ENCODE data around the gene ITPR2.
"Not testable (repeated sequence)": the region's sequence is repeated elsewhere in the genome, so short reads cannot be mapped to it uniquely, and the experiment has no call there.

The ITPR2 gene

DNA sequence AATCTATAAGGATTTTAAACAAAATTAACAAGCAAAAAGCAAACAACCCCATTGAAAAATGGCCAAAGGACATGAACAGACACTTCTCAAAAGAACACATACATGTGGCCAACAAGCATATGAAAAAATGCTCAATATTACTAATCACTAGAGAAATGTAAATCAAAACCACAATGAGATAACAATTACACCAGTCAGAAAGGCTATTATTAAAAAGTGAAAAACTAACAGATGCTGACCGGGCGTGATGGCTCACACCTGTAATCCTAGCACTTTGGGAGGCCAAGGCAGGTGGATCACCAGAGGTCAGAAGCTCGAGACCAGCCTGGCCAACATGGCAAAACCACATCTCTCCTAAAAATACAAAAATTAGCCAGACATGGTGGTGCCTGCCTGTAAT lies 315.7 kb downstream of the ITPR2 start:
- DNase-seq (ENCODE audit: low read depth), result not testable (repeated sequence)

- no peak for DNase-seq (ENCODE audit: low read depth)
Observed at GRCh38 chr12:26514364-26514763, 318.6 kb downstream of the ITPR2 start.

- DNase-seq (ENCODE audit: low read depth), result no peak
Observed at GRCh38 chr12:26513363-26514043, 319.5 kb downstream of the ITPR2 start.

GRCh38 chr12:26512213-26512612 lies 320.8 kb downstream of the ITPR2 start:
- no peak for DNase-seq (ENCODE audit: low read depth)

DNA sequence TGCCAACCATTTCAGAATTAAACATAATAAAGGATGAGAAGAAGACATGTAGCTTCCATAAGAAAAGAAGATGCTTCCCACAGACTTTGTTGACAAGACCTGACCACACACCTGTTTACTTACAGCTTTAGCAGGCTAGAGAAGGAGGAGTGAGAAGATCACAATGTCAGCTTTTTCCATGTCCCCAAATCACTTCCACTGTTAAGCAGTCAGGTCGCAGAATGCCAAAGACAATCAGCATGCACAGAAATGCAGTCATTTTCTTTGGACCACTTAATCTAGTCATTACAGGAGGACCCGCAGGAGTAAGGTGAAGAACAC lies 322.7 kb downstream of the ITPR2 start:
- DNase-seq (ENCODE audit: low read depth), result no peak

DNA sequence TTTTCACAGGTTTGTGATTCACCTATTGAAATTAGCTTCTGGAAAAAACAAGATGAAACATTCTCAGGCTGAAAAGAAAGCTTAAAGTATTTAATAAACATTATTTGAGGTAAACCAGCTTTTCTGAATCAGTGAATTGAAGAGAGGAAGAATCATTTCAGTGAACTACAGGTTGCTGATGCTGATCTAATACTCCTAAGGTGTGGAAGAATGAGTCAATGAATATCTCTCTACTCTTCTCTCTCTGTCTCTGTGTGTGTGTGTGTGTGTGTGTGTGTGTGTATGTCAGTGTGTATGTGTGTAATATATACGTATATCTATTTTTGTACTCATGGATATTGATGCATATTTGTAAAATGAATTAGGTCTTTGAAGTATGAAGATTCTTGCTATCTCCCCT lies 325.4 kb downstream of the ITPR2 start:
- no peak for DNase-seq (ENCODE audit: low read depth)

DNA sequence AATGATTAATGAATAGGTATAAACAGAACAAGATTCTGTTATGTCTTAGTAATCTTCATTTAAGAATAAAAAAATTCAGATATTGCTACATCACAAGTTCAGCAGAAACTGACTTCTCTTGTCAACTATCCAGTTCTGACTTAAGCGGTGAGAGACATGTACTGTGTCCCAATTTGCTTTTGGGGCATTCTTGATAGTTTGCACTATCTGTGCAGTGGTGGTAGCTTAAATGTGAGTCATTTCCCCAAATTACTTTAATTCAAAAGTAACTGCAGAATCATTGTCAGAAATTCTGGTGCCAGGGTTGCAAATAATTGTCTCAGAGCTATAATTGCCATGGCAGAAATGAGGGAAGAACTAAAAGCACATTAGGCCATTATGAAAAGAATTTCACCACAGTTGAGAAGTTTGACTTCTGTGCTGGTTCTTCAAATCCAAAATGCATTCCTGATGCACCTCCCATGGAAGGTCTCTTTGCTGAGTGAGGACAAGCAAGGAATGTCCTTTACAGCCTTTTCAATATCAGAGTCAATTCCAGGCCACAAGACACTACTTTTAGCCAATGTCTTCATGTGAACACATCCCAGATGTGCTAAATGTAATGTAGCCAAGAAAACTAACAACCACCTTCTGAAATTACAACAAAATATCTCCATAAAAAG lies 332.9 kb downstream of the ITPR2 start:
- no peak for DNase-seq (ENCODE audit: low read depth)

- DNase-seq (ENCODE audit: low read depth), result no peak
Observed at GRCh38 chr12:26496170-26496569, 336.8 kb downstream of the ITPR2 start.

GRCh38 chr12:26493656-26494055 lies 339.3 kb downstream of the ITPR2 start:
- DNase-seq (ENCODE audit: low read depth), result no peak

GRCh38 chr12:26492406-26492805 lies 340.6 kb downstream of the ITPR2 start:
- DNase-seq (ENCODE audit: low read depth), result no peak

DNA sequence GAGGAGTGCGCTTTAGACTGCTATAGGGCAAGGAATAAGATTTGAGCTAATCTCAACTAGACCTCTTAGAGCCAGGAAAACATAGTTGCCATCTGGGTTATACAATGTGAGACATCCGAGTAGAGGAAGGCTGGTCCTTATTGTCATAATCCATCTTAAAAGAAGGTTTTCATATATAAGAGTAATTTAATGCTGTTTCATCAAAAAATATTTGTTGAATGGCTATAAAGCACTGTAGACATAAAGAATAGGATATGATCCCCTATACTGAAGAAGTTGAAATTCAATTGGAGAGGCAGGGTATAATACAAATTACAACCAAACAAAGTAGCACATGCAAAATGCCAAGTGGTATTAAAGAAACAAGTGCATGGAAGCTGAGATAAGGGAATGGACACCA lies 343.1 kb downstream of the ITPR2 start:
- DNase-seq (ENCODE audit: low read depth), result no peak

DNA sequence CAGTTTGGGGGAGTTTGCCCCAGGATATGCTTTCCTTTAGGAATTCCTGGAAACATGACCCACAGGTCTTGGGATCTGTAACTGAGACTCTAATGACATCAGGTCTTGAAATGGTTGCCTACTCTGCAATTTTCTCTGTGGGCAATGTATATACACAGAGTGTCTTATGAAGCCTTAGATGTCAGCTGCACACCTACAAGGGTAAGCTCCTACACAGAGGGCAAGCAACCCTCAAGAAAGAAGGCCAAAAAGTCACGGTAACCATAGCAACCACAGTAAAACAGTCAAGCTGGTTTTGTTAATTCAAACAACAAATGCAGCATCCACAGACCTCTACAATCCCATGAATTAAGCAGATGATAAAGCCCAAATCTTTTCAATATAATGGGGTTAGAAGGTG lies 344.6 kb downstream of the ITPR2 start:
- DNase-seq (ENCODE audit: low read depth), result no peak

GRCh38 chr12:26473291-26473690 lies 359.7 kb downstream of the ITPR2 start:
- DNase-seq (ENCODE audit: low read depth), result no peak

DNA sequence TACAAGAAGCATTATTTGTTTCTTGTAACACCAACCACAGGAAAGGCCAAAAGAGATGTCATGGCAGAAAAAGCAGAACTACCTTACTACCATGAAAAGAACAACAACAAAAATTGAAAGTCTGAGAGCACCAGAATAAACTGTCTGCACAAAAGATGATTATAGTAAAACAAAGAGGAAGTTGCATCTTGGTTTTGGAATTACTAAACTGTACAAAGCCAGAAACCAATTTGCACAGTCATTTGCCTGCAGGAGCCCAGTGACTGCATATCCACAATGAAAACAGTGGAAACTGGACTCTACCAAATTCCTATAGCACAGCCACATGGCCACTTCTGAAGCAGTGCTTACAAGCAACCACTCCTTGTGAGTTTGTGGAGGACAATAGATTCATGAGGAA lies 361.4 kb downstream of the ITPR2 start:
- no peak for DNase-seq (ENCODE audit: low read depth)

GRCh38 chr12:26469421-26470180 lies 363.4 kb downstream of the ITPR2 start:
- no peak for DNase-seq (ENCODE audit: low read depth)

GRCh38 chr12:26467351-26467750 lies 365.6 kb downstream of the ITPR2 start:
- DNase-seq (ENCODE audit: low read depth), result no peak

GRCh38 chr12:26466726-26467125 lies 366.3 kb downstream of the ITPR2 start:
- no peak for DNase-seq (ENCODE audit: low read depth)

DNA sequence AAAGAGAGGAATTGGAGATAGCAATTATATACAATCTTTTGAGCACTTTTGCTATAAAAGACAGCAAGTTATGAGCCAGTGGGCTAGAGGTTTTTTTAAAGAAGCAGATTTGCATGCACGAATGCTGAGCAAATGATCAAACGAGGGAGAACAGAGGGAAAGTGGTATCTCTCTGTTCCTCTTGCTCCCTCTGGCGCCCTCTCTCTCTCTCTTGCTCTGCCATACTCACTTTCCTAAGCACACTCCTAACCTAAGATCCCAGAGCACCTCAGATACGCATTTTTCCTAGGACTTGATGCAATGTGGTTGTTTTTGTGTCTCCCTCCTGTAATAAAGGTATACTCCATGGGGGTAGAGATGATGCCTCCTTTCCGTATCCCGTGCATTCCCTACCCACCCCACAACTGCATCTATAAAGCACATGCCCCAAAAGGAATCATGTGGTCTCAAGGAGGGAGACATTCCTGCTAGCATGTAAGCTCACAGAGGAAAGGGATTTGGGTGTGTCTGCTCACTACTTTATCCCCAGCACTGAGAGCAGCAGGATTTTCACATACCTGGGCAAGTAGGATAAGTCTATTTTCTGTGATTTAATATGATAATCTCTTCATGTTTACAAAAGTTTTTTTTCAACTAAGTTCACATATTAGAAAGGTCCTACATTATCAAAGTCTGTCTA lies 367.4 kb downstream of the ITPR2 start:
- DNase-seq (ENCODE audit: low read depth), result no peak

GRCh38 chr12:26461776-26462175 lies 371.2 kb downstream of the ITPR2 start:
- DNase-seq (ENCODE audit: low read depth), result no peak

DNA sequence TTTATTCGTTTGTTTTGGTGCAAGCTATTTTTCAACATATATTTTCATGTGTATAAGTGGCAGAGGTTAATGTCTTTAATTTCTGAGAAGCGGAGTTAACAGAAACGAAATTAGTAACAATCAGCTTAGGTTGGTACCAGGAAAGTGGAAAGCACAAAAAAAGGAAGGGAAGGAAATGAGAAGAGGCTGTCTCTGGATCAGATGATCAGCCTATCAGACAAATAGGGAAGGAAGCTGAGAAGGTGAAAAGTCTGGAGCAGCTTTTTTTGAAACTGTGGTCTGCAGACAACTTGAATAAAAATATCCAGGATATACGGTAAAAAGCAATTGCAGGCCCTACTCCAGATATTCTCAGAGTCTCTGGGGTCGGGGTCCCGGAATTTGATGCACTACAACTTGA lies 372.6 kb downstream of the ITPR2 start:
- DNase-seq (ENCODE audit: low read depth), result no peak

DNA sequence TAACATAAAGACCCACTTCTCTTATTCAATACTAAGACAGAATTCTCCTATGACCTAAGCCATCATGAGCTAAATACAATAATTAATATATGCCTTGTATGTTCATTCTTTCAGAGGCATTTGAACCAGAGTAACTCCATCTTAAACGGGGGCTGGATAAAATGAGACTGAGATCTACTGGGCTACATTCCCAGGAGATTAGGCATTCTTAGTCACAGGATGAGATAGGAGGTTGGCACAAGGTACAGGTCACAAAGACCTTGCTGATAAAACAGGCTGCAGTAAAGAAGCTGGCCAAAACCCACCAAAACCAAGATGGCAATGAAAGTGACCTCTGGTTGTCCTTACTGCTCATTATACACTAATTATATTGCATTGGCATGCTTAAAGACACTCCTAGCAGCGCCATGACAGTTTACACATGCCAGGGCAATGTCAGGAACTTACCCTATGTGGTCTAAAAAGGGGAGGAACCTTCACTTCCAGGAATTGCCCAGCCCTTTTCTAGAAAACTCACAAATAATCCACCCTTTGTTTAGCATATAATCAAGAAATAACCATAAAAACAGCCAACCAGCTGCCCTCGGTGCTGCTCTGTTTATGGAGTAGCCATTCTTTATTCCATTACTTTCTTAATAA lies 376.9 kb downstream of the ITPR2 start:
- no peak for DNase-seq (ENCODE audit: low read depth)

GRCh38 chr12:26453246-26453645 lies 379.7 kb downstream of the ITPR2 start:
- no peak for DNase-seq (ENCODE audit: low read depth)

All from CMK (cell line).